ENCODE data around the gene NDUFA12. TPM values are rescaled to one million over a fixed set of nuclear protein-coding genes. Genes with fewer than 3 reads are reported as not detected.
A peak's percentile ranks its signal among the peaks of the same experiment; 100 is the strongest.

NDUFA12 gene
- total and polyA plus RNA-seq, 9 of the 15 experiments (the other 6 are each of a cell fraction or from before 2014, with no cell fraction given), result 115 to 986 (median 283) TPM

DNA sequence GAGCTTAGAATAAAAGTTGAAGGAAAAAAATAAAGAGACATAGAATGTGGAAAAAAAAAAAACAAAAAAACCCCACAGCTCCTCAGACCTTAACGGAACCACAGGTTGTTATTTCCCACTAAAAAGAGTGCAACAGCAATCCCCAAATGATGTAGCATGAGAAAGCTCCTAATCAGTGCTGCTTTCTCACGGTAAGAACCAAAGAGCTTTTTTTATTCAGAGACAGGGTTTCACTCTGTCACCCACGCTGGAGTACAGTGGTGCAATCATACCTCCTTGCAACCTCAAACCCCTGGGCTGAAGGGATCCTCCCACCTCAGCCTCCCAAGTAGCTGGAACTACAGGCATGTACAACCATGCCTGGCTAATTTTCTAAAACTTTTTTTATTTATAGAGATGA, 13.3 kb downstream of the NDUFA12 start:
- intact Hi-C loops (cut with micrococcal nuclease) (no loop called here), in situ Hi-C loops (cut with MboI) (no loop called here)
- Histone ChIP-seq H3K27me3 (ENCODE audit: control insufficient read depth in 2 of 2, insufficient read depth in 2 of 2, low read length in 2 of 2) (no peaks in the 10 kb centered on the region), H3K9ac (ENCODE audit: insufficient read depth in 1 of 2, low read depth in 2 of 2, low read length in 2 of 2) (no peak overlapping the region), H3K4me3 (no peak overlapping the region), H3K4me2 (ENCODE audit: insufficient read depth, low read length) (no peak overlapping the region), H3K27ac (ENCODE audit: extremely low read depth, low read depth, low read length) (no peak overlapping the region), H3K79me2 (ENCODE audit: control insufficient read depth, insufficient read depth, low read length) (peaks cover 3% of the 10 kb centered on the region; the same call in 1 of the 3 replicates), H3K9me3 (replicated peaks; ENCODE audit: control insufficient read depth, insufficient read depth, low read depth, low read length) (no peaks in the 10 kb centered on the region), H4K20me1 (replicated peaks; ENCODE audit: control insufficient read depth, insufficient read depth, low read length) (no peaks in the 10 kb centered on the region), H3K4me1 (replicated peaks in 1 of 2; ENCODE audit: control insufficient read depth in 2 of 2, insufficient read depth in 2 of 2, low read length in 2 of 2) (no peaks in the 10 kb centered on the region), H3K36me3 (ENCODE audit: control insufficient read depth, insufficient read depth, low read length) (peaks cover 46% of the 10 kb centered on the region; the same call in 2 of the 3 replicates), H2AFZ (ENCODE audit: low read depth, low read length) (no peak overlapping the region), H3K9me1 (ENCODE audit: control insufficient read depth, insufficient read depth, low read length) (no peaks in the 10 kb centered on the region)
- ATAC-seq (no peak), DNase-seq (ENCODE audit: extremely low read depth in 1 of 4, low spot score in 3 of 4) (no peak), FAIRE-seq (no peak)
- 74% methylated on average over 3 of the region's 3 CpGs for WGBS (ENCODE audit: insufficient coverage, low coverage, missing lambda C conversion rate)
- TF ChIP-seq ZNF316 (IDR thresholded peaks at IDR 0.05), result no peak
- ChIA-PET POLR2A (interaction anchor here (0.9 to 2.2 kb wide), 2 partner anchors 13 to 83 kb away, joined by 3 to 9 read pairs; partner anchors contain the start of genes NDUFA12 and NR2C1), CTCF (ENCODE audit: low intra/inter-chr PET ratio) (no interaction called here)
- BruUV-seq (replicated peaks), result no TSS peak

DNA sequence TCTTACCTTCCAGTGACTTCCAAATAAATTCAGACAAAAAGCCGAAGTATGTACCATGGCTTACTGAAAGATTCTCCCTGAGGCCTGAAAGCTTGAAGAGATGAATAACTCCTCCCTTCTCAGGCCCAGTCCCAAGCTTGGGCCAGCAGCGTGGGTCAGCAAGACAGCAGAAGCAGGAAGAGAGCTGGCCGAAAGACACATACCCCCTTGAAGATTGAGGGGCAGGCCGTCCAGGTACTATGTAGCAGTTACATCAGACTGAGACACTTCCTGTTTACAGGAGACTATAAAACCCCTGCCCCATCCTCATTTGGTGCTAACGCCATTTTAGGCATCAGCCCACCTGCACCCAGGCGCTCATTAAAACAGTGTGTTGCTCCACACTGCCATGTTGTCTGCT, 15.0 kb downstream of the NDUFA12 start:
- intact Hi-C loops (cut with micrococcal nuclease) (no loop called here), in situ Hi-C loops (cut with MboI) (no loop called here)
- H3K9me3 ChIP-seq (replicated peaks; ENCODE audit: control insufficient read depth, insufficient read depth, low read depth, low read length), result no peaks in the 10 kb centered on the region
- BruUV-seq (replicated peaks), result no TSS peak
- FAIRE-seq (no peak), DNase-seq (ENCODE audit: extremely low read depth in 1 of 4, low spot score in 3 of 4) (no peak), ATAC-seq (peak; percentile 35; the same call in 1 of the 3 replicates)
- POLR2A ChIA-PET, result interaction anchor here (0.6 kb wide), 1 partner anchor 34 kb away, joined by 3 read pairs; no protein-coding TSS in a partner anchor
- H3K9me1 ChIP-seq (ENCODE audit: control insufficient read depth, insufficient read depth, low read length), result no peaks in the 10 kb centered on the region
- H3K79me2 ChIP-seq (ENCODE audit: control insufficient read depth, insufficient read depth, low read length), result peaks cover 3% of the 10 kb centered on the region; the same call in 1 of the 3 replicates
- no peak overlapping the region for H3K9ac ChIP-seq (ENCODE audit: insufficient read depth in 1 of 2, low read depth in 2 of 2, low read length in 2 of 2)
- no peak overlapping the region for H3K4me3 ChIP-seq
- TF ChIP-seq PCBP2 (IDR thresholded peaks at IDR 0.05; ENCODE audit: low read depth, low read length, poor library complexity, severe bottlenecking) (no peak), NCOA1 (IDR thresholded peaks at IDR 0.05; ENCODE audit: low read depth) (no peak), PTBP1 (IDR thresholded peaks at IDR 0.05; ENCODE audit: low read depth, low read length) (no peak), MAZ (CRISPR knock-in tag; conservative IDR thresholded peaks at IDR 0.05 in 1 of 2, IDR thresholded peaks at IDR 0.05 in 1 of 2) (no peak), TAF7 (tag; IDR thresholded peaks at IDR 0.05) (no peak), PHB (CRISPR knock-in tag; IDR thresholded peaks at IDR 0.05) (no peak)
- TF ChIP-seq, protein P1, sequence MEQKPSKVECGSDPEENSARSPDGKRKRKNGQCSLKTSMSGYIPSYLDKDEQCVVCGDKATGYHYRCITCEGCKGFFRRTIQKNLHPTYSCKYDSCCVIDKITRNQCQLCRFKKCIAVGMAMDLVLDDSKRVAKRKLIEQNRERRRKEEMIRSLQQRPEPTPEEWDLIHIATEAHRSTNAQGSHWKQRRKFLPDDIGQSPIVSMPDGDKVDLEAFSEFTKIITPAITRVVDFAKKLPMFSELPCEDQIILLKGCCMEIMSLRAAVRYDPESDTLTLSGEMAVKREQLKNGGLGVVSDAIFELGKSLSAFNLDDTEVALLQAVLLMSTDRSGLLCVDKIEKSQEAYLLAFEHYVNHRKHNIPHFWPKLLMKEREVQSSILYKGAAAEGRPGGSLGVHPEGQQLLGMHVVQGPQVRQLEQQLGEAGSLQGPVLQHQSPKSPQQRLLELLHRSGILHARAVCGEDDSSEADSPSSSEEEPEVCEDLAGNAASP (IDR thresholded peaks at IDR 0.05), result no peak
- TF ChIP-seq, protein P2, sequence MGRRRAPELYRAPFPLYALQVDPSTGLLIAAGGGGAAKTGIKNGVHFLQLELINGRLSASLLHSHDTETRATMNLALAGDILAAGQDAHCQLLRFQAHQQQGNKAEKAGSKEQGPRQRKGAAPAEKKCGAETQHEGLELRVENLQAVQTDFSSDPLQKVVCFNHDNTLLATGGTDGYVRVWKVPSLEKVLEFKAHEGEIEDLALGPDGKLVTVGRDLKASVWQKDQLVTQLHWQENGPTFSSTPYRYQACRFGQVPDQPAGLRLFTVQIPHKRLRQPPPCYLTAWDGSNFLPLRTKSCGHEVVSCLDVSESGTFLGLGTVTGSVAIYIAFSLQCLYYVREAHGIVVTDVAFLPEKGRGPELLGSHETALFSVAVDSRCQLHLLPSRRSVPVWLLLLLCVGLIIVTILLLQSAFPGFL (CRISPR knock-in tag; IDR thresholded peaks at IDR 0.05), result no peak
- CTCF ChIA-PET (ENCODE audit: low intra/inter-chr PET ratio), result no interaction called here
- peaks cover 38% of the 10 kb centered on the region; the same call in 2 of the 3 replicates for H3K36me3 ChIP-seq (ENCODE audit: control insufficient read depth, insufficient read depth, low read length)
- H4K20me1 ChIP-seq (replicated peaks; ENCODE audit: control insufficient read depth, insufficient read depth, low read length), result no peaks in the 10 kb centered on the region
- H3K27me3 ChIP-seq (ENCODE audit: control insufficient read depth in 2 of 2, insufficient read depth in 2 of 2, low read length in 2 of 2), result no peaks in the 10 kb centered on the region
- H3K27ac ChIP-seq (ENCODE audit: extremely low read depth, low read depth, low read length), result no peak overlapping the region
- H2AFZ ChIP-seq (ENCODE audit: low read depth, low read length), result no peak overlapping the region
- no peaks in the 10 kb centered on the region for H3K4me1 ChIP-seq (replicated peaks in 1 of 2; ENCODE audit: control insufficient read depth in 2 of 2, insufficient read depth in 2 of 2, low read length in 2 of 2)
- 53% methylated on average over 6 of the region's 6 CpGs for WGBS (ENCODE audit: insufficient coverage, low coverage, missing lambda C conversion rate)
- no peak overlapping the region for H3K4me2 ChIP-seq (ENCODE audit: insufficient read depth, low read length)
